H9 (cell line): Measurements from ENCODE around the gene RYR3. TPM values are rescaled to one million over a fixed set of nuclear protein-coding genes. Genes with fewer than 3 reads are reported as not detected.
"Not testable (repeated sequence)": the region's sequence is repeated elsewhere in the genome, so short reads cannot be mapped to it uniquely, and the experiment has no call there.

Experiments
- DNase-seq: peaks from one replicate; pipeline ENCODE4 v3.0.0-alpha.2; 2017
- H2AFZ ChIP-seq: one replicate; pipeline ENCODE4 v1.6.1; 2013; ENCODE audit warnings: mild to moderate bottlenecking, low read length, control low read depth, moderate library complexity
- H2AK5ac ChIP-seq: 2 replicates; pipeline ENCODE4 v1.6.1; 2013; ENCODE audit warnings: low read length, control low read depth, mixed read lengths; ENCODE audit not compliant: insufficient read length
- H2BK120ac ChIP-seq: one replicate; pipeline ENCODE4 v1.6.1; 2013; ENCODE audit warnings: low read depth, mild to moderate bottlenecking, low read length, control low read depth, inconsistent platforms; ENCODE audit not compliant: poor library complexity, severe bottlenecking
- H2BK12ac ChIP-seq: 2 replicates; pipeline ENCODE4 v1.6.1; 2013; ENCODE audit warnings: low read length, control low read depth, mixed read lengths, low read depth; ENCODE audit not compliant: insufficient read length
- H2BK15ac ChIP-seq: 2 replicates; pipeline ENCODE4 v1.6.1; 2013; ENCODE audit warnings: low read depth, low read length, control low read depth
- H2BK20ac ChIP-seq: one replicate; pipeline ENCODE4 v1.6.1; 2013; ENCODE audit warnings: low read depth, mild to moderate bottlenecking, low read length, control low read depth, inconsistent platforms; ENCODE audit not compliant: poor library complexity, severe bottlenecking
- H2BK5ac ChIP-seq: 2 replicates; pipeline ENCODE4 v1.6.1; 2013; ENCODE audit warnings: low read length, control low read depth, mixed read lengths; ENCODE audit not compliant: insufficient read length
- H3K14ac ChIP-seq: 2 replicates; pipeline ENCODE4 v1.6.1; 2013; ENCODE audit warnings: low read length, control low read depth; ENCODE audit not compliant: insufficient read depth
- H3K18ac ChIP-seq: 2 replicates; pipeline ENCODE4 v1.6.1; 2013; ENCODE audit warnings: low read depth, mild to moderate bottlenecking, mixed read lengths, low read length, control low read depth; ENCODE audit not compliant: insufficient read length
- H3K23ac ChIP-seq: 2 replicates; pipeline ENCODE4 v1.6.1; 2013; ENCODE audit warnings: low read length, control low read depth, mixed read lengths, low read depth; ENCODE audit not compliant: insufficient read length
- H3K23me2 ChIP-seq: 2 replicates; pipeline ENCODE4 v1.6.1; 2013; ENCODE audit warnings: low read depth, mild to moderate bottlenecking, mixed read lengths, low read length, control low read depth; ENCODE audit not compliant: insufficient read length, poor library complexity, severe bottlenecking
- H3K27ac ChIP-seq: 2 replicates; pipeline ENCODE4 v1.5.1; 2013; ENCODE audit warnings: low read length, control low read depth, mixed read lengths, low read depth; ENCODE audit not compliant: insufficient read length
- H3K27me3 ChIP-seq: 2 replicates; pipeline ENCODE4 v1.6.1; 2013; ENCODE audit warnings: low read length, control low read depth, inconsistent platforms; ENCODE audit not compliant: insufficient read depth
- H3K4ac ChIP-seq: 2 replicates; pipeline ENCODE4 v1.6.1; 2013; ENCODE audit warnings: low read depth, mild to moderate bottlenecking, control low read depth, inconsistent platforms, low read length, moderate library complexity
- H3K4me1 ChIP-seq: 2 replicates; pipeline ENCODE4 v1.6.1; 2013; ENCODE audit warnings: low read length, control low read depth, inconsistent platforms; ENCODE audit not compliant: insufficient read depth
- H3K4me2 ChIP-seq: 2 replicates; pipeline ENCODE4 v1.6.1; 2013; ENCODE audit warnings: low read length, control low read depth, mixed read lengths; ENCODE audit not compliant: insufficient read length, insufficient read depth
- H3K56ac ChIP-seq: 2 replicates; pipeline ENCODE4 v1.6.1; 2013; ENCODE audit warnings: low read depth, mild to moderate bottlenecking, mixed read lengths, low read length, control low read depth; ENCODE audit not compliant: insufficient read length
- H3K79me1 ChIP-seq: 2 replicates; pipeline ENCODE4 v1.6.1; 2013; ENCODE audit warnings: low read depth, mild to moderate bottlenecking, moderate library complexity, low read length, control low read depth, inconsistent platforms; ENCODE audit not compliant: insufficient read depth, poor library complexity, severe bottlenecking
- H3K79me2 ChIP-seq: 2 replicates; pipeline ENCODE4 v1.6.1; 2013; ENCODE audit warnings: low read length, control low read depth, inconsistent platforms; ENCODE audit not compliant: insufficient read depth
- H3K9ac ChIP-seq: 2 replicates; pipeline ENCODE4 v1.6.1; 2013; ENCODE audit warnings: low read length, control low read depth, mixed read lengths; ENCODE audit not compliant: insufficient read length; ENCODE audit errors: extremely low read depth
- H3K9me3 ChIP-seq: one replicate; pipeline ENCODE4 v1.6.1; 2013; ENCODE audit warnings: low read depth, low read length, inconsistent platforms; ENCODE audit not compliant: control insufficient read depth
- H3T11ph ChIP-seq: one replicate; pipeline ENCODE4 v1.6.1; 2013; ENCODE audit warnings: mild to moderate bottlenecking, low read length, control low read depth, inconsistent platforms
- H4K20me1 ChIP-seq: one replicate; pipeline ENCODE4 v1.6.1; 2013; ENCODE audit not compliant: control insufficient read depth, insufficient read length, insufficient read depth
- H4K5ac ChIP-seq: 2 replicates; pipeline ENCODE4 v1.6.1; 2013; ENCODE audit warnings: low read depth, mild to moderate bottlenecking, mixed read lengths, low read length, control low read depth; ENCODE audit not compliant: insufficient read length
- H4K8ac ChIP-seq: replicated peaks from 2 replicates; pipeline ENCODE4 v1.6.1; 2013; ENCODE audit warnings: low read length, control low read depth, mixed read lengths, low read depth; ENCODE audit not compliant: insufficient read length
- H4K91ac ChIP-seq: 2 replicates; pipeline ENCODE4 v1.6.1; 2013; ENCODE audit warnings: low read depth, mild to moderate bottlenecking, moderate library complexity, mixed read lengths, low read length, control low read depth; ENCODE audit not compliant: insufficient read length
- H3K27ac Mint-ChIP-seq, 3 experiments: 2 replicates in 2 of 3; 3 replicates in 1 of 3; pipeline ENCODE4 v1.8.0; 2020 to 2021; ENCODE audit warnings: mixed read lengths in 3 of 3, mild to moderate bottlenecking in 1 of 3, moderate library complexity in 1 of 3
- H3K27me3 Mint-ChIP-seq: 2 replicates; pipeline ENCODE4 v1.8.0; 2021; ENCODE audit warnings: low read depth, mild to moderate bottlenecking, moderate library complexity, mixed read lengths
- H3K36me3 Mint-ChIP-seq, 3 experiments: 2 replicates in 2 of 3; 3 replicates in 1 of 3; pipeline ENCODE4 v1.8.0; 2020 to 2021; ENCODE audit warnings: low read depth in 3 of 3, mixed read lengths in 3 of 3; ENCODE audit not compliant: insufficient read depth in 1 of 3
- H3K4me1 Mint-ChIP-seq, 2 experiments: 2 replicates each; pipeline ENCODE4 v1.8.0; 2020; ENCODE audit warnings: mixed read lengths in 2 of 2
- H3K4me3 Mint-ChIP-seq, 2 experiments: 2 replicates in 1 of 2; 3 replicates in 1 of 2; pipeline ENCODE4 v1.8.0; 2020 to 2021; ENCODE audit warnings: mild to moderate bottlenecking in 2 of 2, mixed read lengths in 2 of 2, moderate library complexity in 1 of 2
- H3K9me3 Mint-ChIP-seq, 2 experiments: 2 replicates in 1 of 2; 3 replicates in 1 of 2; pipeline ENCODE4 v1.8.0; 2020; ENCODE audit warnings: mild to moderate bottlenecking in 2 of 2, mixed read lengths in 2 of 2, moderate library complexity in 1 of 2
- WGBS: extraction: QIAGEN DNeasy Blood & Tissue Kit; methylation state at CpG from one replicate; pipeline ENCODE4 v1.1.7; 2013; ENCODE audit warnings: missing lambda C conversion rate, low lambda C conversion rate, mixed read lengths; ENCODE audit not compliant: insufficient read length; ENCODE audit errors: extremely low coverage; 5-methylcytosine and 5-hydroxymethylcytosine counted together
- total RNA-seq: library from RNA; stranded (reverse); gene quantifications from 2 replicates; pipeline ENCODE4 v1.2.1, GENCODE V29; 2021
- TF ChIP-seq, protein P1 (sequence below): fragments of 200-600 bp; sonication (generic); conservative IDR thresholded peaks from 3 replicates; pipeline ENCODE4 v1.8.0; 2021; ENCODE audit warnings: antibody characterized with exemption, mild to moderate bottlenecking

Gene RYR3
- total RNA-seq, 1 experiment from 2014 or later = 0.85 TPM

DNA sequence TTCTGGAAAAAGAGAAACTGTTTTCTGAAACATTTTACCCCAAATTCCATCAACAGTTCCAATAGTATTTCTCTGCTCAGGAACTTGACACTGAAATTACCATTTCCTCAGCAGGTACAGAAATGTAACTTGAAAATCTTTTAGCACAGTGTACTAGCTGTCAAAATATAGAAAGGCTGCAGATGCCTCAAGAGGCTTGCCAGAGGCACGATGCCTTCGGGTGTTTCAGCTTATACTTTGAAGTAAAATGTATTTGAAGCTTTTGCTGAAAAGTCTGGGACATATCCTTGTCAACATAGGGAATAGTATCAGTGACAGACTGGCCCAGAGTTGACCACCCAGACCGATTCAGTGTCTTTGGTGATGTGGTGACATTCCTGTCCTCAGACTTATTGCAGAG is 503.1 kb downstream of the RYR3 start:
- H4K20me1 ChIP-seq = no peaks in the 10 kb centered on the region
- H3K4me1 Mint-ChIP-seq = peaks cover 0 to 4% of the 10 kb centered on the region in 2 experiments; a peak in 2 of 4 replicates
- no peak overlapping the region for H3T11ph ChIP-seq
- no peaks in the 10 kb centered on the region for H3K23me2 ChIP-seq
- no peaks in the 10 kb centered on the region for H3K79me2 ChIP-seq
- H2AK5ac ChIP-seq = no peak overlapping the region
- no peak overlapping the region for H4K8ac ChIP-seq
- no peak overlapping the region for H3K56ac ChIP-seq
- no peak overlapping the region for H3K4me3 Mint-ChIP-seq
- no peak overlapping the region for H3K4me2 ChIP-seq
- H3K14ac ChIP-seq = no peak overlapping the region
- H2AFZ ChIP-seq = no peak overlapping the region
- WGBS = no CpG with 5 or more reads among the region's 3 CpGs
- H2BK20ac ChIP-seq = no peak overlapping the region
- H2BK120ac ChIP-seq = no peak overlapping the region
- H3K27ac Mint-ChIP-seq = no peak overlapping the region
- H3K36me3 Mint-ChIP-seq = no peaks in the 10 kb centered on the region
- H3K4ac ChIP-seq = no peak overlapping the region
- H4K91ac ChIP-seq = no peak overlapping the region
- no peak overlapping the region for H3K18ac ChIP-seq
- no peak overlapping the region for H3K27ac ChIP-seq
- H2BK15ac ChIP-seq = no peak overlapping the region
- no peak overlapping the region for H3K23ac ChIP-seq
- H3K9me3 ChIP-seq = no peaks in the 10 kb centered on the region
- H3K4me1 ChIP-seq = no peaks in the 10 kb centered on the region
- TF ChIP-seq, protein P1, sequence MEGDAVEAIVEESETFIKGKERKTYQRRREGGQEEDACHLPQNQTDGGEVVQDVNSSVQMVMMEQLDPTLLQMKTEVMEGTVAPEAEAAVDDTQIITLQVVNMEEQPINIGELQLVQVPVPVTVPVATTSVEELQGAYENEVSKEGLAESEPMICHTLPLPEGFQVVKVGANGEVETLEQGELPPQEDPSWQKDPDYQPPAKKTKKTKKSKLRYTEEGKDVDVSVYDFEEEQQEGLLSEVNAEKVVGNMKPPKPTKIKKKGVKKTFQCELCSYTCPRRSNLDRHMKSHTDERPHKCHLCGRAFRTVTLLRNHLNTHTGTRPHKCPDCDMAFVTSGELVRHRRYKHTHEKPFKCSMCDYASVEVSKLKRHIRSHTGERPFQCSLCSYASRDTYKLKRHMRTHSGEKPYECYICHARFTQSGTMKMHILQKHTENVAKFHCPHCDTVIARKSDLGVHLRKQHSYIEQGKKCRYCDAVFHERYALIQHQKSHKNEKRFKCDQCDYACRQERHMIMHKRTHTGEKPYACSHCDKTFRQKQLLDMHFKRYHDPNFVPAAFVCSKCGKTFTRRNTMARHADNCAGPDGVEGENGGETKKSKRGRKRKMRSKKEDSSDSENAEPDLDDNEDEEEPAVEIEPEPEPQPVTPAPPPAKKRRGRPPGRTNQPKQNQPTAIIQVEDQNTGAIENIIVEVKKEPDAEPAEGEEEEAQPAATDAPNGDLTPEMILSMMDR = no peak
- DNase-seq = no peak
- no peak overlapping the region for H2BK12ac ChIP-seq
- no peak overlapping the region for H2BK5ac ChIP-seq
- H3K79me1 ChIP-seq = no peaks in the 10 kb centered on the region
- H3K9ac ChIP-seq = no peak overlapping the region
- H4K5ac ChIP-seq = no peak overlapping the region
- no peaks in the 10 kb centered on the region; the same call in 1 of the 2 replicates for H3K27me3 Mint-ChIP-seq
- no peaks in the 10 kb centered on the region for H3K27me3 ChIP-seq
- H3K9me3 Mint-ChIP-seq = no peaks in the 10 kb centered on the region

- not testable (repeated sequence) for H3K27ac Mint-ChIP-seq, H4K8ac ChIP-seq, H3K9me3 Mint-ChIP-seq, H3K27ac ChIP-seq, H3K23ac ChIP-seq, H4K91ac ChIP-seq, H3K18ac ChIP-seq, H4K20me1 ChIP-seq, H2AK5ac ChIP-seq, H2AFZ ChIP-seq, H3K27me3 Mint-ChIP-seq, DNase-seq, H3K79me1 ChIP-seq, H2BK12ac ChIP-seq, H2BK15ac ChIP-seq, H3K9me3 ChIP-seq, H3K36me3 Mint-ChIP-seq, H3K79me2 ChIP-seq, H3K27me3 ChIP-seq, H3K4ac ChIP-seq, H3K14ac ChIP-seq, H3K56ac ChIP-seq, H2BK20ac ChIP-seq, H2BK5ac ChIP-seq, H2BK120ac ChIP-seq, H3K23me2 ChIP-seq, H3T11ph ChIP-seq, H4K5ac ChIP-seq, H3K4me2 ChIP-seq, H3K9ac ChIP-seq, H3K4me1 ChIP-seq, H3K4me3 Mint-ChIP-seq
- H3K4me1 Mint-ChIP-seq = peaks cover 7 to 10% of the 10 kb centered on the region in 2 experiments
- no CpG with 5 or more reads among the region's 6 CpGs for WGBS
Observed at GRCh38 chr15:33819499-33819898, 508.7 kb downstream of the RYR3 start.
